Chondrocyte (in vitro differentiated cells): ENCODE data around the gene CDC42SE2. TPM values are rescaled to one million over a fixed set of nuclear protein-coding genes. Genes with fewer than 3 reads are reported as not detected.
"Not testable (repeated sequence)": the region's sequence is repeated elsewhere in the genome, so short reads cannot be mapped to it uniquely, and the experiment has no call there.

Source experiments
- DNase-seq: peaks from one replicate; pipeline ENCODE4 v3.0.0; 2021; ENCODE audit warnings: mixed read lengths, low spot score
- H3K27ac Mint-ChIP-seq: one replicate; pipeline ENCODE4 v1.8.0; 2021; ENCODE audit warnings: mild to moderate bottlenecking, moderate library complexity, mixed read lengths; ENCODE audit not compliant: unreplicated experiment
- H3K27me3 Mint-ChIP-seq: 2 replicates; pipeline ENCODE4 v1.8.0; 2021; ENCODE audit warnings: low read depth, mixed read lengths
- H3K36me3 Mint-ChIP-seq: 2 replicates; pipeline ENCODE4 v1.8.0; 2021; ENCODE audit warnings: low read depth, mixed read lengths
- H3K4me1 Mint-ChIP-seq: 2 replicates; pipeline ENCODE4 v1.8.0; 2021; ENCODE audit warnings: low read depth, mild to moderate bottlenecking, mixed read lengths
- H3K4me3 Mint-ChIP-seq: one replicate; pipeline ENCODE4 v1.8.0; 2021; ENCODE audit warnings: mild to moderate bottlenecking, moderate library complexity, mixed read lengths; ENCODE audit not compliant: unreplicated experiment
- H3K9me3 Mint-ChIP-seq: 2 replicates; pipeline ENCODE4 v1.8.0; 2021; ENCODE audit warnings: low read depth, mixed read lengths
- CTCF ChIP-seq: fragments of 200-600 bp; sonication (generic); IDR thresholded peaks from 2 replicates; pipeline ENCODE4 v1.5.0; 2021; ENCODE audit warnings: antibody characterized with exemption, mild to moderate bottlenecking, moderate library complexity
- total RNA-seq: library from RNA; stranded (reverse); gene quantifications from 3 replicates; pipeline ENCODE4 v1.2.1, GENCODE V29; 2021

CDC42SE2 gene
- total RNA-seq, 1 donor from 2014 or later, result 23.7 TPM

GRCh38 chr5:131246504-131246903 is 17.3 kb upstream of the CDC42SE2 start:
- no peak overlapping the region for H3K4me3 Mint-ChIP-seq
- no peak for TF ChIP-seq CTCF

GRCh38 chr5:131250751-131251475 is 12.9 kb upstream of the CDC42SE2 start:
- Mint-ChIP-seq H3K4me1 (no peaks in the 10 kb centered on the region), H3K36me3 (peaks cover 2% of the 10 kb centered on the region)

More at GRCh38 chr5:131246504-131246903, 17.3 kb upstream of the CDC42SE2 start:
- Mint-ChIP-seq H3K9me3 (peaks cover 9% of the 10 kb centered on the region), H3K27ac (no peak overlapping the region), H3K36me3 (peaks cover 2% of the 10 kb centered on the region), H3K27me3 (no peaks in the 10 kb centered on the region), H3K4me1 (peaks cover 9% of the 10 kb centered on the region)
- DNase-seq, result no peak

GRCh38 chr5:131252824-131253171 is 11.1 kb upstream of the CDC42SE2 start:
- H3K4me1 Mint-ChIP-seq, result no peaks in the 10 kb centered on the region
- peaks cover 2% of the 10 kb centered on the region for H3K9me3 Mint-ChIP-seq
- no peak for TF ChIP-seq CTCF
- H3K27me3 Mint-ChIP-seq, result no peaks in the 10 kb centered on the region
- no peak overlapping the region for H3K4me3 Mint-ChIP-seq
- no peaks in the 10 kb centered on the region for H3K36me3 Mint-ChIP-seq
- no peak for DNase-seq
- no peak overlapping the region for H3K27ac Mint-ChIP-seq

More at GRCh38 chr5:131250751-131251475, 12.9 kb upstream of the CDC42SE2 start:
- Mint-ChIP-seq H3K27ac (no peak overlapping the region), H3K27me3 (no peaks in the 10 kb centered on the region), H3K9me3 (peaks cover 5% of the 10 kb centered on the region), H3K4me3 (no peak overlapping the region)
- DNase-seq, result no peak
- TF ChIP-seq CTCF, result no peak

GRCh38 chr5:131254025-131254424 is 9.8 kb upstream of the CDC42SE2 start:
- H3K27me3 Mint-ChIP-seq, H3K27ac Mint-ChIP-seq, H3K36me3 Mint-ChIP-seq, DNase-seq, H3K4me1 Mint-ChIP-seq, H3K9me3 Mint-ChIP-seq, H3K4me3 Mint-ChIP-seq: not testable (repeated sequence)

GRCh38 chr5:131254741-131255140 is 9.1 kb upstream of the CDC42SE2 start:
- Mint-ChIP-seq H3K27me3 (no peaks in the 10 kb centered on the region), H3K36me3 (no peaks in the 10 kb centered on the region), H3K4me3 (no peak overlapping the region), H3K9me3 (no peaks in the 10 kb centered on the region), H3K4me1 (no peaks in the 10 kb centered on the region), H3K27ac (no peak overlapping the region)
- no peak for TF ChIP-seq CTCF
- DNase-seq, result no peak

- H3K9me3 Mint-ChIP-seq, result no peaks in the 10 kb centered on the region
- no peak for TF ChIP-seq CTCF
- H3K4me1 Mint-ChIP-seq, result no peaks in the 10 kb centered on the region
- H3K4me3 Mint-ChIP-seq, result no peak overlapping the region
- H3K27ac Mint-ChIP-seq, result no peak overlapping the region
- no peaks in the 10 kb centered on the region for H3K27me3 Mint-ChIP-seq
- H3K36me3 Mint-ChIP-seq, result no peaks in the 10 kb centered on the region
- no peak for DNase-seq
Observed at GRCh38 chr5:131256507-131256823, 7.4 kb upstream of the CDC42SE2 start.
